DND-41 (cell line): ENCODE data around the gene PHLPP1.

ENCODE experiments used
- CTCF ChIP-seq: IDR thresholded peaks from 2 replicates; pipeline ENCODE4 v1.5.1; 2012; ENCODE audit warnings: borderline replicate concordance, low read length, moderate library complexity, mild to moderate bottlenecking; ENCODE audit not compliant: poor library complexity, severe bottlenecking; ENCODE audit errors: extremely low read depth
- EZH2 ChIP-seq: IDR thresholded peaks from 3 replicates; pipeline ENCODE4 v1.6.1; 2012; ENCODE audit warnings: borderline replicate concordance, low read depth, mild to moderate bottlenecking, moderate library complexity, low read length, inconsistent platforms; ENCODE audit not compliant: severe bottlenecking

- TF ChIP-seq CTCF (no peak), EZH2 (no peak)
Measured at GRCh38 chr18:62812242-62812641, 96.9 kb downstream of the PHLPP1 start.
